ENCODE data around the gene GAL.

Gene GAL

GRCh38 chr11:68653486-68654430 lies 30.6 kb upstream of the GAL start:
- TF ChIP-seq BHLHE40 (IDR thresholded peaks at IDR 0.05; ENCODE audit: borderline replicate concordance) (no peak), FOXA1 (IDR thresholded peaks at IDR 0.05) (no peak)
- ChIA-PET POLR2A (no interaction called here), CTCF (no interaction called here)
- DNase-seq (ENCODE audit: extremely low spot score) = no peak

GRCh38 chr11:68654978-68655377 lies 29.4 kb upstream of the GAL start:
- no peak for TF ChIP-seq NFRKB (IDR thresholded peaks at IDR 0.05)
- TF ChIP-seq SP1 (IDR thresholded peaks at IDR 0.05) = no peak
- no peak for TF ChIP-seq LEF1 (IDR thresholded peaks at IDR 0.05; ENCODE audit: borderline replicate concordance)
- no peak for TF ChIP-seq ELF4 (IDR thresholded peaks at IDR 0.05)
- TF ChIP-seq L3MBTL2 (conservative IDR thresholded peaks at IDR 0.05) = no peak
- TF ChIP-seq FOXA1 (IDR thresholded peaks at IDR 0.05) = no peak
- TF ChIP-seq ZNF384 (IDR thresholded peaks at IDR 0.05) = no peak
- TF ChIP-seq, protein P1, sequence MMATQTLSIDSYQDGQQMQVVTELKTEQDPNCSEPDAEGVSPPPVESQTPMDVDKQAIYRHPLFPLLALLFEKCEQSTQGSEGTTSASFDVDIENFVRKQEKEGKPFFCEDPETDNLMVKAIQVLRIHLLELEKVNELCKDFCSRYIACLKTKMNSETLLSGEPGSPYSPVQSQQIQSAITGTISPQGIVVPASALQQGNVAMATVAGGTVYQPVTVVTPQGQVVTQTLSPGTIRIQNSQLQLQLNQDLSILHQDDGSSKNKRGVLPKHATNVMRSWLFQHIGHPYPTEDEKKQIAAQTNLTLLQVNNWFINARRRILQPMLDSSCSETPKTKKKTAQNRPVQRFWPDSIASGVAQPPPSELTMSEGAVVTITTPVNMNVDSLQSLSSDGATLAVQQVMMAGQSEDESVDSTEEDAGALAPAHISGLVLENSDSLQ (IDR thresholded peaks at IDR 0.05) = no peak
- no peak for TF ChIP-seq SUZ12 (IDR thresholded peaks at IDR 0.05)
- TF ChIP-seq ARNT (IDR thresholded peaks at IDR 0.05) = no peak
- TF ChIP-seq CTBP1 (IDR thresholded peaks at IDR 0.05; ENCODE audit: borderline replicate concordance) = no peak
- TF ChIP-seq TARDBP (IDR thresholded peaks at IDR 0.05) = no peak
- TF ChIP-seq HDGF (IDR thresholded peaks at IDR 0.05; ENCODE audit: borderline replicate concordance) = no peak
- TF ChIP-seq FOXK2 (IDR thresholded peaks at IDR 0.05) = no peak
- TF ChIP-seq BHLHE40 (IDR thresholded peaks at IDR 0.05; ENCODE audit: borderline replicate concordance) = no peak
- TF ChIP-seq FOXM1 (IDR thresholded peaks at IDR 0.05; ENCODE audit: borderline replicate concordance) = no peak
- DNase-seq (ENCODE audit: extremely low spot score) = no peak
- CTCF ChIA-PET = no interaction called here
- POLR2A ChIA-PET = no interaction called here

- POLR2A ChIA-PET = no interaction called here
- CTCF ChIA-PET = no interaction called here
- TF ChIP-seq FOXA1 (IDR thresholded peaks at IDR 0.05) = no peak
- no peak for TF ChIP-seq HDGF (IDR thresholded peaks at IDR 0.05; ENCODE audit: borderline replicate concordance)
- no peak for TF ChIP-seq ELF4 (IDR thresholded peaks at IDR 0.05)
- no peak for TF ChIP-seq FOXK2 (IDR thresholded peaks at IDR 0.05)
- TF ChIP-seq ARNT (IDR thresholded peaks at IDR 0.05) = no peak
- no peak for TF ChIP-seq CTBP1 (IDR thresholded peaks at IDR 0.05; ENCODE audit: borderline replicate concordance)
- no peak for TF ChIP-seq NFRKB (IDR thresholded peaks at IDR 0.05)
- no peak for TF ChIP-seq SUZ12 (IDR thresholded peaks at IDR 0.05)
- TF ChIP-seq LEF1 (IDR thresholded peaks at IDR 0.05; ENCODE audit: borderline replicate concordance) = no peak
- TF ChIP-seq L3MBTL2 (conservative IDR thresholded peaks at IDR 0.05) = no peak
- no peak for TF ChIP-seq SP1 (IDR thresholded peaks at IDR 0.05)
- TF ChIP-seq, protein P1 (IDR thresholded peaks at IDR 0.05) = no peak
- TF ChIP-seq ZNF384 (IDR thresholded peaks at IDR 0.05) = no peak
- TF ChIP-seq TARDBP (IDR thresholded peaks at IDR 0.05) = no peak
- TF ChIP-seq FOXM1 (IDR thresholded peaks at IDR 0.05; ENCODE audit: borderline replicate concordance) = no peak
- TF ChIP-seq BHLHE40 (IDR thresholded peaks at IDR 0.05; ENCODE audit: borderline replicate concordance) = no peak
- no peak for DNase-seq (ENCODE audit: extremely low spot score)
These were observed 28.9 kb upstream of the GAL start for GRCh38 chr11:68655406-68655805.

DNA sequence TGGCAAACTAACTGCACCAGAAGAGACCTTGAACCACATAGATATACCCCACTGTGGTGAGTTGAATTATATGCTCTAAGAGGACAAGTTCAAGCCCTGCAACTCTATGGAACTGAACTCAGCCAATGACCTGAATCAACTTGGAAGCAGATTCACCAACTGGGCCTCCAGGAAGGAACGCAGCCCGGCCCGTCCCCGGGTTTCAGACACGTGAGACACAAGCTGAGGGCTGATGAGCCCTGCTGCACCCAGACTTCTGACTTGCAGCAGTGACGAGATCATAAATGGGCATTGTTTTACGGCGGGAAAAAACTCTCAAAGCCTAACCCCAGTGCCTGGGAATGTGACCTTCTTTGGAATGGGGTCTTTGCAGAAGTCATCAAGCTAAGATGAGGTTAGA lies 28.5 kb upstream of the GAL start:
- CTCF ChIA-PET = no interaction called here
- POLR2A ChIA-PET = no interaction called here
- TF ChIP-seq ZNF384 (IDR thresholded peaks at IDR 0.05) = no peak
- no peak for TF ChIP-seq L3MBTL2 (conservative IDR thresholded peaks at IDR 0.05)
- no peak for TF ChIP-seq ELF4 (IDR thresholded peaks at IDR 0.05)
- no peak for DNase-seq (ENCODE audit: extremely low spot score)

DNA sequence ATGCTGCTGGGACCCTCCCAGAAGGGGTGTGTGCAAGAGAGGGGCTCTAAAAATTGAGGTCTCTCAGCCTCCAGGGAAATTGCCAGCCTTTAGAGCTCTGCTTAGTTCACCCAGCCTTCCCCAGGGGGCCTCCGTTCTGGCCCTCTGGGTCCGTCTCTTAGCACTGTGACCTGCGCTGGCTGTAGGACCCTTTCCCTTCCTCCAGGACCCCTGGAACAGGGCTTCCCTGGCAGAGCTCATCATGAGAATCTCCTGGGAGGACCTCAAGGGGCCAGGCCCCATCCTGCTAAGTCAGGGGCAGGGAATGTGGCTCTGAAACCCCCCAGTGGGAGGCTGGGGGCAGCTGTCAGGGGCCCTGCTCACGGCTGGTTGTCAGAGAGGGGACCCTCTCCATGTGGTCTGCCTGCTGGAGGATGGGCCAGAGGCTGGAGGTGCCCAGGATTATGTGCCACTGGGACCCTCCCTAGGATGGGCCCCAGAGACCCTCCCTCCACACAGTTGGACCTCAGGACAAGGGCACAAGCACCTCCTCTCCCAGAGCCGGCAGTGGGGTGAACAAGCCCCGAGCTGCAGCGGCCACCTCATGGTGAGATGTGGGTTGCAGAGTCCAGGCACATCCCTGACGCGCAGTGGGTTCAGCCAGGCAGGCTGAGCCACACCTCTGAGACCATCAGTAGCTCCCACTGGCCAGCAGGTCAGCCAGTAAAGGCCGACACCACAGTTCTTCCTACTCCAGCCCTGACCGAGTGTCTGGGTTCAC lies 27.1 kb upstream of the GAL start:
- ChIA-PET POLR2A (no interaction called here), CTCF (no interaction called here)
- no peak for TF ChIP-seq L3MBTL2 (conservative IDR thresholded peaks at IDR 0.05)
- no peak for TF ChIP-seq ARNT (IDR thresholded peaks at IDR 0.05)
- no peak for TF ChIP-seq HDGF (IDR thresholded peaks at IDR 0.05; ENCODE audit: borderline replicate concordance)
- no peak for TF ChIP-seq FOXK2 (IDR thresholded peaks at IDR 0.05)
- no peak for TF ChIP-seq SUZ12 (IDR thresholded peaks at IDR 0.05)
- TF ChIP-seq CTBP1 (IDR thresholded peaks at IDR 0.05; ENCODE audit: borderline replicate concordance) = no peak
- no peak for TF ChIP-seq ZNF384 (IDR thresholded peaks at IDR 0.05)
- TF ChIP-seq SP1 (IDR thresholded peaks at IDR 0.05) = no peak
- no peak for TF ChIP-seq NFRKB (IDR thresholded peaks at IDR 0.05)
- TF ChIP-seq, protein P1 (IDR thresholded peaks at IDR 0.05) = no peak
- DNase-seq (ENCODE audit: extremely low spot score) = no peak

GRCh38 chr11:68658097-68658496 lies 26.2 kb upstream of the GAL start:
- ChIA-PET CTCF (interaction anchor here (0.7 kb wide), 1 partner anchor 33 kb away, joined by 3 read pairs; no protein-coding TSS in a partner anchor), POLR2A (no interaction called here)
- DNase-seq (ENCODE audit: extremely low spot score) = no peak

More at GRCh38 chr11:68658097-68658496, 26.2 kb upstream of the GAL start:
- TF ChIP-seq L3MBTL2 (conservative IDR thresholded peaks at IDR 0.05) = no peak
- TF ChIP-seq ZNF384 (IDR thresholded peaks at IDR 0.05) = no peak
- TF ChIP-seq NFRKB (IDR thresholded peaks at IDR 0.05) = no peak
- TF ChIP-seq CTBP1 (IDR thresholded peaks at IDR 0.05; ENCODE audit: borderline replicate concordance) = no peak
- no peak for TF ChIP-seq LEF1 (IDR thresholded peaks at IDR 0.05; ENCODE audit: borderline replicate concordance)
- TF ChIP-seq HDGF (IDR thresholded peaks at IDR 0.05; ENCODE audit: borderline replicate concordance) = no peak
- no peak for TF ChIP-seq SUZ12 (IDR thresholded peaks at IDR 0.05)
- TF ChIP-seq FOXM1 (IDR thresholded peaks at IDR 0.05; ENCODE audit: borderline replicate concordance) = no peak
- TF ChIP-seq TARDBP (IDR thresholded peaks at IDR 0.05) = no peak

All from HEK293T (cell line).